ENCODE results near the gene MTURN. TPM values are rescaled to one million over a fixed set of nuclear protein-coding genes. Genes with fewer than 3 reads are reported as not detected.

MTURN gene
- polyA plus RNA-seq, 3 donors = 5.9 to 7.9 (median 7.5) TPM

- no peak for DNase-seq
- no peaks in the 10 kb centered on the region for H3K27me3 ChIP-seq (ENCODE audit: control insufficient read depth in 2 of 2, insufficient read depth in 2 of 2, low read length in 2 of 2)
- Mint-ChIP-seq H3K27me3 (ENCODE audit: low read depth in 3 of 3) (no peaks in the 10 kb centered on the region), H3K36me3 (peaks cover 4 to 8% of the 10 kb centered on the region in 2 donors), H3K9me3 (no peaks in the 10 kb centered on the region), H3K4me1 (no peaks in the 10 kb centered on the region), H3K27ac (peak overlapping the region in 1 of 7 donors; percentile 6), H3K4me3 (no peak overlapping the region)
- H4K20me1 ChIP-seq (ENCODE audit: insufficient read depth, low read length) = no peaks in the 10 kb centered on the region
- H3K4me2 ChIP-seq (replicated peaks; ENCODE audit: extremely low read depth, low read length, poor library complexity, severe bottlenecking) = peak overlapping the region; percentile 61
- no peak for TF ChIP-seq CTCF (IDR thresholded peaks at IDR 0.05)
- H3K9ac ChIP-seq (ENCODE audit: insufficient read depth, low read length, poor library complexity, severe bottlenecking) = no peak overlapping the region
- no peak overlapping the region for H3K27ac ChIP-seq (ENCODE audit: low read depth in 1 of 2, low read length in 2 of 2)
- 98% methylated on average over 5 of the region's 5 CpGs for WGBS (ENCODE audit: insufficient coverage)
- H2AFZ ChIP-seq (ENCODE audit: insufficient read depth, low read depth, low read length, poor library complexity, severe bottlenecking) = no peak overlapping the region
- peaks cover 12% of the 10 kb centered on the region in 2 donors for H3K4me1 ChIP-seq (ENCODE audit: control insufficient read depth in 1 of 2, insufficient read depth in 2 of 2, low read length in 2 of 2)
- H3K36me3 ChIP-seq (replicated peaks in 1 of 2; ENCODE audit: control insufficient read depth in 1 of 2, insufficient read depth in 2 of 2, low read length in 2 of 2) = no peaks in the 10 kb centered on the region
- peak overlapping the region in 1 of 3 experiments; percentile 33 for H3K4me3 ChIP-seq (replicated peaks in 1 of 3; ENCODE audit: low read depth in 2 of 3, low read length in 3 of 3)
- no peaks in the 10 kb centered on the region for H3K9me3 ChIP-seq (replicated peaks in 1 of 2; ENCODE audit: control insufficient read depth in 1 of 2, insufficient read depth in 1 of 2, low read length in 2 of 2)
- intact Hi-C loops (cut with micrococcal nuclease) = no loop called here
- H3K79me2 ChIP-seq (ENCODE audit: insufficient read depth, low read length) = no peaks in the 10 kb centered on the region
These were observed 13.6 kb downstream of the MTURN start for GRCh38 chr7:30148426-30148825.

- peak overlapping the region in 1 of 3 experiments; percentile 33 for H3K4me3 ChIP-seq (replicated peaks in 1 of 3; ENCODE audit: low read depth in 2 of 3, low read length in 3 of 3)
- no peak overlapping the region for H3K9ac ChIP-seq (ENCODE audit: insufficient read depth, low read length, poor library complexity, severe bottlenecking)
- H3K9me3 ChIP-seq (replicated peaks in 1 of 2; ENCODE audit: control insufficient read depth in 1 of 2, insufficient read depth in 1 of 2, low read length in 2 of 2) = no peaks in the 10 kb centered on the region
- no peaks in the 10 kb centered on the region for H4K20me1 ChIP-seq (ENCODE audit: insufficient read depth, low read length)
- TF ChIP-seq CTCF (IDR thresholded peaks at IDR 0.05) = no peak
- intact Hi-C loops (cut with micrococcal nuclease) = no loop called here
- 4% methylated on average over 9 of the region's 13 CpGs for WGBS (ENCODE audit: insufficient coverage)
- DNase-seq = peak; percentile 50 to 74 (median 66)
- H3K27me3 Mint-ChIP-seq (ENCODE audit: low read depth in 3 of 3) = no peaks in the 10 kb centered on the region
- H3K27ac ChIP-seq (ENCODE audit: low read depth in 1 of 2, low read length in 2 of 2) = peak overlapping the region in 1 of 2 donors; percentile 24
- no peaks in the 10 kb centered on the region for H3K9me3 Mint-ChIP-seq
- peak overlapping the region; percentile 63 for H2AFZ ChIP-seq (ENCODE audit: insufficient read depth, low read depth, low read length, poor library complexity, severe bottlenecking)
- peak overlapping the region in 2 of 7 donors; percentile 28 to 59 for H3K27ac Mint-ChIP-seq
- no peaks in the 10 kb centered on the region for H3K27me3 ChIP-seq (ENCODE audit: control insufficient read depth in 2 of 2, insufficient read depth in 2 of 2, low read length in 2 of 2)
- no peaks in the 10 kb centered on the region for H3K4me1 Mint-ChIP-seq
- H3K4me1 ChIP-seq (ENCODE audit: control insufficient read depth in 1 of 2, insufficient read depth in 2 of 2, low read length in 2 of 2) = peaks cover 12% of the 10 kb centered on the region in 2 donors
- H3K4me2 ChIP-seq (replicated peaks; ENCODE audit: extremely low read depth, low read length, poor library complexity, severe bottlenecking) = peak overlapping the region; percentile 61
- no peaks in the 10 kb centered on the region for H3K79me2 ChIP-seq (ENCODE audit: insufficient read depth, low read length)
- H3K36me3 Mint-ChIP-seq = peaks cover 4 to 8% of the 10 kb centered on the region in 2 donors
- H3K36me3 ChIP-seq (replicated peaks in 1 of 2; ENCODE audit: control insufficient read depth in 1 of 2, insufficient read depth in 2 of 2, low read length in 2 of 2) = no peaks in the 10 kb centered on the region
- H3K4me3 Mint-ChIP-seq = peak overlapping the region; percentile 58 to 82
These were observed 14.2 kb downstream of the MTURN start for GRCh38 chr7:30148951-30149459.

All from CD14-positive monocyte (primary cell).